IMR-90 (cell line): ENCODE data around the gene ULBP2. TPM values are rescaled to one million over a fixed set of nuclear protein-coding genes. Genes with fewer than 3 reads are reported as not detected.

Experiments
- ATAC-seq: fragments of 200-7000 bp; cut with Tn5 transposase; 2 replicates; pipeline ENCODE4 v1.9.1; 2020; ENCODE audit warnings: low read depth, mild to moderate bottlenecking, moderate library complexity
- BruUV-seq: library from RNA; stranded (reverse); fragments of 400-500 nt; replicated peaks from 2 replicates; lab custom pipeline; 2021; lab: Mats Ljungman, UMichigan
- CTCF ChIA-PET: fragments of 300-600 bp; formaldehyde crosslinking; extraction: SDS; loops from one replicate; lab custom pipeline; 2021; ENCODE audit warnings: antibody characterized with exemption; lab: Yijun Ruan, JAX
- POLR2A ChIA-PET: fragments of 300-600 bp; sonication (Branson Sonifier 250); formaldehyde crosslinking; loops from one replicate; lab custom pipeline; 2022; ENCODE audit warnings: antibody characterized with exemption; ENCODE audit not compliant: unreplicated experiment; lab: Charles Lee
- DNase-seq: peaks from one replicate; pipeline ENCODE4 v3.0.0; 2013
- H2AFZ ChIP-seq: replicated peaks from 2 replicates; pipeline ENCODE3; 2013; ENCODE audit warnings: low read length, mild to moderate bottlenecking; ENCODE audit not compliant: poor library complexity
- H2AK5ac ChIP-seq: 2 replicates; pipeline ENCODE4 v1.6.1; 2013; ENCODE audit warnings: low read depth, low read length, inconsistent platforms
- H2AK9ac ChIP-seq: replicated peaks from 2 replicates; pipeline ENCODE3; 2013; ENCODE audit warnings: mild to moderate bottlenecking, low read depth, low read length, moderate library complexity; ENCODE audit not compliant: poor library complexity
- H2BK120ac ChIP-seq: 2 replicates; pipeline ENCODE4 v1.6.1; 2013; ENCODE audit warnings: low read depth, low read length, inconsistent platforms
- H2BK15ac ChIP-seq: 3 replicates; pipeline ENCODE4 v1.6.1; 2013; ENCODE audit warnings: low read depth, low read length, inconsistent platforms
- H2BK20ac ChIP-seq: 2 replicates; pipeline ENCODE4 v1.6.1; 2013; ENCODE audit warnings: low read depth, mild to moderate bottlenecking, inconsistent platforms, low read length, moderate library complexity
- H2BK5ac ChIP-seq: 2 replicates; pipeline ENCODE4 v1.6.1; 2013; ENCODE audit warnings: mild to moderate bottlenecking, low read depth, low read length, inconsistent platforms; ENCODE audit not compliant: poor library complexity, severe bottlenecking
- H3K14ac ChIP-seq: replicated peaks from 2 replicates; pipeline ENCODE4 v1.6.1; 2013; ENCODE audit warnings: low read depth, low read length, inconsistent platforms
- H3K18ac ChIP-seq: 2 replicates; pipeline ENCODE4 v1.6.1; 2013; ENCODE audit warnings: low read depth, low read length, control low read depth
- H3K23ac ChIP-seq: 2 replicates; pipeline ENCODE4 v1.6.1; 2013; ENCODE audit warnings: low read depth, low read length, inconsistent platforms
- H3K27ac ChIP-seq: 2 replicates; pipeline ENCODE4 v1.5.1; 2013; ENCODE audit warnings: mild to moderate bottlenecking, control low read depth, low read length; ENCODE audit not compliant: insufficient read depth
- H3K27me3 ChIP-seq: 2 replicates; pipeline ENCODE4 v1.6.1; 2013; ENCODE audit warnings: low read length; ENCODE audit not compliant: control insufficient read depth, insufficient read depth
- H3K36me3 ChIP-seq: 2 replicates; pipeline ENCODE4 v1.6.1; 2013; ENCODE audit warnings: low read length, mixed read lengths; ENCODE audit not compliant: control insufficient read depth, insufficient read depth
- H3K4ac ChIP-seq: 2 replicates; pipeline ENCODE4 v1.6.1; 2013; ENCODE audit warnings: low read depth, low read length, inconsistent platforms
- H3K4me1 ChIP-seq: 2 replicates; pipeline ENCODE4 v1.6.1; 2013; ENCODE audit warnings: low read length, mixed read lengths; ENCODE audit not compliant: control insufficient read depth, insufficient read depth
- H3K4me2 ChIP-seq: 2 replicates; pipeline ENCODE4 v1.6.1; 2013; ENCODE audit warnings: low read depth, mild to moderate bottlenecking, control low read depth, low read length, moderate library complexity
- H3K4me3 ChIP-seq: 2 replicates; pipeline ENCODE4 v1.5.1; 2013; ENCODE audit warnings: low read depth, mild to moderate bottlenecking, control low read depth, low read length, moderate library complexity; ENCODE audit not compliant: insufficient read depth
- H3K56ac ChIP-seq: 2 replicates; pipeline ENCODE4 v1.6.1; 2013; ENCODE audit warnings: low read length, inconsistent platforms; ENCODE audit not compliant: insufficient read depth; ENCODE audit errors: extremely low read depth
- H3K79me1 ChIP-seq, 2 experiments: 2 replicates each; pipeline ENCODE4 v1.6.1; 2013; ENCODE audit warnings: low read length in 2 of 2, inconsistent platforms in 1 of 2, low read depth in 1 of 2
- H3K9ac ChIP-seq: 2 replicates; pipeline ENCODE4 v1.6.1; 2013; ENCODE audit warnings: low read depth, low read length, control low read depth
- H3K9me1 ChIP-seq: 2 replicates; pipeline ENCODE4 v1.6.1; 2013; ENCODE audit warnings: low read length, inconsistent platforms; ENCODE audit not compliant: insufficient read depth
- H3K9me3 ChIP-seq: 2 replicates; pipeline ENCODE4 v1.6.1; 2013; ENCODE audit warnings: low read length; ENCODE audit not compliant: control insufficient read depth, insufficient read depth
- H4K20me1 ChIP-seq: 2 replicates; pipeline ENCODE4 v1.6.1; 2013; ENCODE audit warnings: low read length, inconsistent platforms; ENCODE audit not compliant: insufficient read depth
- H4K5ac ChIP-seq: 2 replicates; pipeline ENCODE4 v1.6.1; 2013; ENCODE audit warnings: mild to moderate bottlenecking, low read depth, low read length, control low read depth
- H4K8ac ChIP-seq, 2 experiments: 2 replicates each; pipeline ENCODE4 v1.6.1; 2013; ENCODE audit warnings: low read depth in 2 of 2, low read length in 2 of 2, control low read depth in 1 of 2, inconsistent platforms in 1 of 2
- H4K91ac ChIP-seq: 2 replicates; pipeline ENCODE4 v1.6.1; 2013; ENCODE audit warnings: low read depth, low read length, inconsistent platforms; ENCODE audit not compliant: insufficient read depth
- MAFK ChIP-seq: IDR thresholded peaks from 2 replicates; pipeline ENCODE4 v1.6.1; 2012; ENCODE audit warnings: low read depth, low read length, improper control_type of control experiment
- MAZ ChIP-seq: IDR thresholded peaks from 2 replicates; pipeline ENCODE4 v1.6.1; 2012; ENCODE audit warnings: low read depth, mild to moderate bottlenecking, low read length, improper control_type of control experiment, moderate library complexity, borderline replicate concordance
- MXI1 ChIP-seq: IDR thresholded peaks from 2 replicates; pipeline ENCODE4 v1.6.1; 2012; ENCODE audit warnings: low read depth, mild to moderate bottlenecking, low read length, moderate library complexity, borderline replicate concordance
- NFE2L2 ChIP-seq: fragments of 150-350 bp; IDR thresholded peaks from 2 replicates; pipeline ENCODE4 v1.6.1; 2016; ENCODE audit warnings: low read depth, mild to moderate bottlenecking, low read length
- POLR2A ChIP-seq: IDR thresholded peaks from 2 replicates; pipeline ENCODE4 v1.6.1; 2012; ENCODE audit warnings: mild to moderate bottlenecking, low read depth, low read length
- RCOR1 ChIP-seq: IDR thresholded peaks from 2 replicates; pipeline ENCODE4 v1.6.1; 2012; ENCODE audit warnings: mild to moderate bottlenecking, low read length, improper control_type of control experiment; ENCODE audit not compliant: insufficient replicate concordance
- WGBS, 2 experiments: methylation state at CpG; one replicate each; pipeline versions ENCODE4 v1.1.5 to v1.1.7; 2013; ENCODE audit warnings: missing lambda C conversion rate in 2 of 2; ENCODE audit not compliant: insufficient read length in 1 of 2; ENCODE audit errors: extremely low coverage in 2 of 2; 5-methylcytosine and 5-hydroxymethylcytosine counted together
- dilution Hi-C: fragments of 300-500 bp; cut with HindIII; formaldehyde crosslinking; loops from one replicate; pipeline ENCODE4 v1.14.3; 2018; ENCODE audit warnings: low sequenced_read_pairs; ENCODE audit not compliant: unreplicated experiment
- in situ Hi-C: fragments of 300-500 bp; cut with MboI; formaldehyde crosslinking; loops from 3 replicates; pipeline ENCODE4 v1.14.3; 2019; ENCODE audit warnings: low sequenced_read_pairs, inconsistent platforms, mixed read lengths
- intact Hi-C: fragments of 100-400 bp; cut with micrococcal nuclease; formaldehyde crosslinking; loops from 2 replicates; pipeline ENCODE4 v1.10.0; 2022
- polyA plus RNA-seq, 3 experiments: library from polyadenylated mRNA; depleted of rRNA; stranded (reverse); fragments of >200 nt; gene quantifications; 2 replicates each; pipeline ENCODE4 v1.2.3, GENCODE V29; 2012; ENCODE audit warnings: low replicate concordance in 1 of 3
- total RNA-seq: library from RNA; depleted of rRNA; stranded (reverse); fragments of >200 nt; gene quantifications from 2 replicates; pipeline ENCODE4 v1.2.3, GENCODE V29; 2012
- TF ChIP-seq, protein P1 (sequence below): fragments of 150-350 bp; IDR thresholded peaks from 2 replicates; pipeline ENCODE4 v1.6.1; 2016; ENCODE audit warnings: low read depth, mild to moderate bottlenecking, low read length, moderate library complexity, borderline replicate concordance
- TF ChIP-seq, protein P2 (sequence below): conservative IDR thresholded peaks from 2 replicates; pipeline ENCODE4 v1.5.1; 2012; ENCODE audit warnings: mild to moderate bottlenecking, low read depth, low read length, improper control_type of control experiment
- TF ChIP-seq, protein P3 (sequence below): fragments of 150-350 bp; IDR thresholded peaks from 2 replicates; pipeline ENCODE4 v1.6.1; 2017; ENCODE audit warnings: mild to moderate bottlenecking, antibody characterized with exemption, low read length, low read depth

The ULBP2 gene
- total and polyA plus RNA-seq, 2 of the 4 experiments (the other 2 are of a cell fraction): 7.9 to 16.2 TPM

DNA sequence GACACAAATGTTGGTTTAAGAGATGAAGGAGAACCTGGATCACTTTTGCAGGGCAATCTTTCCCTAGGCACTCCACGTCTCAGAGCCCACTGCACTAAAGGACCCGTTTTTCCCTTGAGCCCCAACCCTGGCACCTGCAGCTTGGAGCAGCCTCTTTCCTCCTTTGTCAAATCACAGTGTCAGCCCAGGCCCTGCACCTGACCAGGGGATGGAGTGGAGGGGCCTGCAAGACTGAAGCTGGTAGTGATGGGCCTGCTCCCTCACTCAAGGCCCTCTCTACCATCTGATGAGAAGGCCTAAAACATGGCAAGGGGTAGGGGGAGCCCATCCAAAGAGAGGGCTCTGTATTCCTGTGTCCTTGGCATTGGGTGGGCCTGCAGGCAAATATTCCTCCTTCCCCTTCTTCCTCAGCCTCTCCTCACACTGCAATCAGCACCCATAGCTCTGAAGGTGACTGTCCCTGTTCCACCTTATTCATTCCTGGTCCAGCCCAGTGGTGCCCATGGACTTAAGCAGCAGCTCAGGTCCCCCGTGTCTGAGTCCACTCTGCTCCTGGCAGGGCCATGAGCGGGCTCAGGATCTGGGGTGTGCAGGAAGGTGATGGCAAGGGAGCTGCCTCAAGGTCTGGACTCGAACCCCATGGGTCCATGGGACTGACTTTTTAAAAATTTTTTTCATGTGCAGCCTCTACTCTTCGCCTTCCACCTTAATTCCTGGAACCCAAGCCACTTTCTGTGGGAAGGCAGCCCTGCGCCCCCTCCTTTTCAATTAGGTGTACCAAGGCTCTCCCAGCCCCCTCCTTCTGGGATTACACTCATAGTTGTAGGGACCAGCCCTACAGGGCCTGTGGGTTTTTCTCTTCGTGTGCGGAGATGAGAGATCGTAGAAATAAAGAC lies 25.6 kb upstream of the ULBP2 start:
- H3K18ac ChIP-seq: no peak overlapping the region
- H3K9ac ChIP-seq: no peak overlapping the region
- H2BK20ac ChIP-seq: no peak overlapping the region
- no peak overlapping the region for H3K56ac ChIP-seq
- intact Hi-C loops (no loop called here), dilution Hi-C loops (no loop called here), in situ Hi-C loops (no loop called here)
- no peak overlapping the region for H2AFZ ChIP-seq
- peaks cover 4% of the 10 kb centered on the region; the same call in 1 of the 2 replicates for H3K9me1 ChIP-seq
- no peak for ATAC-seq
- no peak overlapping the region for H2AK9ac ChIP-seq
- H2BK120ac ChIP-seq: no peak overlapping the region
- H3K27ac ChIP-seq: no peak overlapping the region
- no peaks in the 10 kb centered on the region for H3K4me1 ChIP-seq
- H2BK15ac ChIP-seq: no peak overlapping the region
- no peak overlapping the region for H3K4ac ChIP-seq
- ChIA-PET POLR2A (no interaction called here), CTCF (interaction anchor here (0.6 to 0.8 kb wide), 2 partner anchors 9 to 353 kb away, joined by 3 to 4 read pairs; no protein-coding TSS in a partner anchor)
- H3K36me3 ChIP-seq: no peaks in the 10 kb centered on the region
- H3K9me3 ChIP-seq: no peaks in the 10 kb centered on the region
- no peaks in the 10 kb centered on the region for H4K20me1 ChIP-seq
- H4K91ac ChIP-seq: no peak overlapping the region
- no peak overlapping the region for H3K14ac ChIP-seq
- H3K79me1 ChIP-seq: no peaks in the 10 kb centered on the region; a peak in 1 of 4 replicates
- peaks cover 12% of the 10 kb centered on the region for H3K27me3 ChIP-seq
- no peak overlapping the region for H3K4me2 ChIP-seq
- TF ChIP-seq MXI1: no peak
- no peak for TF ChIP-seq MAFK
- TF ChIP-seq, protein P1, sequence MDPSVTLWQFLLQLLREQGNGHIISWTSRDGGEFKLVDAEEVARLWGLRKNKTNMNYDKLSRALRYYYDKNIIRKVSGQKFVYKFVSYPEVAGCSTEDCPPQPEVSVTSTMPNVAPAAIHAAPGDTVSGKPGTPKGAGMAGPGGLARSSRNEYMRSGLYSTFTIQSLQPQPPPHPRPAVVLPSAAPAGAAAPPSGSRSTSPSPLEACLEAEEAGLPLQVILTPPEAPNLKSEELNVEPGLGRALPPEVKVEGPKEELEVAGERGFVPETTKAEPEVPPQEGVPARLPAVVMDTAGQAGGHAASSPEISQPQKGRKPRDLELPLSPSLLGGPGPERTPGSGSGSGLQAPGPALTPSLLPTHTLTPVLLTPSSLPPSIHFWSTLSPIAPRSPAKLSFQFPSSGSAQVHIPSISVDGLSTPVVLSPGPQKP: no peak
- no peak for TF ChIP-seq POLR2A
- no peak for TF ChIP-seq NFE2L2
- no peak for TF ChIP-seq RCOR1
- TF ChIP-seq, protein P2, sequence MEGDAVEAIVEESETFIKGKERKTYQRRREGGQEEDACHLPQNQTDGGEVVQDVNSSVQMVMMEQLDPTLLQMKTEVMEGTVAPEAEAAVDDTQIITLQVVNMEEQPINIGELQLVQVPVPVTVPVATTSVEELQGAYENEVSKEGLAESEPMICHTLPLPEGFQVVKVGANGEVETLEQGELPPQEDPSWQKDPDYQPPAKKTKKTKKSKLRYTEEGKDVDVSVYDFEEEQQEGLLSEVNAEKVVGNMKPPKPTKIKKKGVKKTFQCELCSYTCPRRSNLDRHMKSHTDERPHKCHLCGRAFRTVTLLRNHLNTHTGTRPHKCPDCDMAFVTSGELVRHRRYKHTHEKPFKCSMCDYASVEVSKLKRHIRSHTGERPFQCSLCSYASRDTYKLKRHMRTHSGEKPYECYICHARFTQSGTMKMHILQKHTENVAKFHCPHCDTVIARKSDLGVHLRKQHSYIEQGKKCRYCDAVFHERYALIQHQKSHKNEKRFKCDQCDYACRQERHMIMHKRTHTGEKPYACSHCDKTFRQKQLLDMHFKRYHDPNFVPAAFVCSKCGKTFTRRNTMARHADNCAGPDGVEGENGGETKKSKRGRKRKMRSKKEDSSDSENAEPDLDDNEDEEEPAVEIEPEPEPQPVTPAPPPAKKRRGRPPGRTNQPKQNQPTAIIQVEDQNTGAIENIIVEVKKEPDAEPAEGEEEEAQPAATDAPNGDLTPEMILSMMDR: no peak
- TF ChIP-seq, protein P3, sequence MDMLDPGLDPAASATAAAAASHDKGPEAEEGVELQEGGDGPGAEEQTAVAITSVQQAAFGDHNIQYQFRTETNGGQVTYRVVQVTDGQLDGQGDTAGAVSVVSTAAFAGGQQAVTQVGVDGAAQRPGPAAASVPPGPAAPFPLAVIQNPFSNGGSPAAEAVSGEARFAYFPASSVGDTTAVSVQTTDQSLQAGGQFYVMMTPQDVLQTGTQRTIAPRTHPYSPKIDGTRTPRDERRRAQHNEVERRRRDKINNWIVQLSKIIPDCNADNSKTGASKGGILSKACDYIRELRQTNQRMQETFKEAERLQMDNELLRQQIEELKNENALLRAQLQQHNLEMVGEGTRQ: no peak
- TF ChIP-seq MAZ: no peak
- H2BK5ac ChIP-seq: no peak overlapping the region
- no peak overlapping the region for H3K23ac ChIP-seq
- WGBS, 2 experiments: 73% methylated on average over 5 of the region's 10 CpGs; no CpG with 5 or more reads in 1 of the 2 experiments
- BruUV-seq: no TSS peak
- H4K5ac ChIP-seq: no peak overlapping the region
- H3K4me3 ChIP-seq: no peak overlapping the region
- no peak for DNase-seq
- H4K8ac ChIP-seq: no peak overlapping the region
- H2AK5ac ChIP-seq: no peak overlapping the region
